OCI-LY3 (cell line): ENCODE data around the gene PSMG1.

Experiments used
- H2AFZ ChIP-seq: fragments of 200-600, 300-600 bp; shearing (Covaris generic); 2 replicates; pipeline ENCODE4 v1.6.0; 2014; ENCODE audit warnings: antibody characterized with exemption, low read depth, low read length
- H3K27ac ChIP-seq: fragments of 200-600, 300-600 bp; sonication (generic); 2 replicates; pipeline ENCODE4 v1.5.1; 2014; ENCODE audit warnings: mild to moderate bottlenecking, low read length, moderate library complexity, mixed read lengths
- H3K27me3 ChIP-seq: fragments of 200-600, 300-600 bp; sonication (generic); 2 replicates; pipeline ENCODE4 v1.6.1; 2014; ENCODE audit warnings: low read depth, low read length, mixed read lengths
- H3K36me3 ChIP-seq: fragments of 200-600, 300-600 bp; sonication (generic); replicated peaks from 2 replicates; pipeline ENCODE3; 2014; ENCODE audit warnings: low read depth, low read length, mixed read lengths
- H3K4me1 ChIP-seq: fragments of 300-600, 200-600 bp; sonication (generic); 2 replicates; pipeline ENCODE4 v1.6.1; 2014; ENCODE audit warnings: low read length, mixed read lengths
- H3K4me2 ChIP-seq: fragments of 200-600, 300-600 bp; sonication (generic); 2 replicates; pipeline ENCODE4 v1.6.1; 2014; ENCODE audit warnings: low read length, mixed read lengths
- H3K4me3 ChIP-seq: fragments of 300-600, 200-600 bp; sonication (generic); 2 replicates; pipeline ENCODE4 v1.5.1; 2014; ENCODE audit warnings: antibody characterized with exemption, mild to moderate bottlenecking, low read length, moderate library complexity
- H3K79me2 ChIP-seq: fragments of 300-600, 200-600 bp; shearing (Covaris generic); 2 replicates; pipeline ENCODE4 v1.6.1; 2014; ENCODE audit warnings: mild to moderate bottlenecking, low read length, mixed read lengths
- H3K9ac ChIP-seq: fragments of 300-600, 200-600 bp; shearing (Covaris generic); 2 replicates; pipeline ENCODE4 v1.6.0; 2014; ENCODE audit warnings: mild to moderate bottlenecking, low read length, moderate library complexity
- H3K9me3 ChIP-seq: fragments of 200-600, 300-600 bp; shearing (Covaris generic); 2 replicates; pipeline ENCODE4 v1.6.1; 2014; ENCODE audit warnings: low read length, mixed read lengths; ENCODE audit not compliant: insufficient read depth
- H4K20me1 ChIP-seq: fragments of 200-600, 300-600 bp; sonication (generic); 2 replicates; pipeline ENCODE4 v1.6.1; 2016; ENCODE audit warnings: low read length, mixed read lengths; ENCODE audit not compliant: insufficient read depth
- EZH2phosphoT487 ChIP-seq: fragments of 200-600 bp; shearing (Covaris generic); IDR thresholded peaks from 2 replicates; pipeline ENCODE4 v1.6.1; 2018; ENCODE audit warnings: antibody characterized with exemption, mixed run types, low read depth
- TF ChIP-seq, protein P1 (sequence below): fragments of 200-600, 300-600 bp; sonication (generic); IDR thresholded peaks from 2 replicates; pipeline ENCODE4 v1.5.1; 2014; ENCODE audit warnings: antibody characterized with exemption, low read length, low read depth

Gene PSMG1

DNA sequence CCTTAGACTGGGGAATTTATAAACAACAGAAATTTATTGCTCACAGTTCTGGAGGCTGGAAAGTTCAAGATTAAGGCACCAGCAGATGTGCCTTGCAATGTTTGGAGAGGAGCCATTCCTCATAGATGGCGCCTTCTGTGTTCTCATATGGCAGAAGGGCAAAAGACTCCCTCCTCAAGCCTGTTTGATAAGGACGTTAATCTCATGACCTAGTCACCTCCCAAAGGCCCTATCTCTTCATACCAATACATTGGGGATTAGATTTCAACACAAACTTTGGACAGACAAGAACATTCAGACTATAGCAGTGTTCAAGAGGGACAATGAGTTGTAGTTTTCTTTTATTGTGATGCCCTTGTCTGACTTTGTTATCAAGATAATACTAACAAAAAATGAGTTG, 34.3 kb downstream of the PSMG1 start:
- Histone ChIP-seq H2AFZ (no peak overlapping the region), H3K36me3 (no peaks in the 10 kb centered on the region), H3K4me1 (no peaks in the 10 kb centered on the region), H3K79me2 (no peaks in the 10 kb centered on the region), H3K27me3 (no peaks in the 10 kb centered on the region; the same call in 1 of the 2 replicates), H3K9me3 (no peaks in the 10 kb centered on the region), H3K27ac (no peak overlapping the region), H3K4me3 (no peak overlapping the region), H3K4me2 (no peak overlapping the region), H3K9ac (no peak overlapping the region), H4K20me1 (no peaks in the 10 kb centered on the region)
- TF ChIP-seq, protein P1, sequence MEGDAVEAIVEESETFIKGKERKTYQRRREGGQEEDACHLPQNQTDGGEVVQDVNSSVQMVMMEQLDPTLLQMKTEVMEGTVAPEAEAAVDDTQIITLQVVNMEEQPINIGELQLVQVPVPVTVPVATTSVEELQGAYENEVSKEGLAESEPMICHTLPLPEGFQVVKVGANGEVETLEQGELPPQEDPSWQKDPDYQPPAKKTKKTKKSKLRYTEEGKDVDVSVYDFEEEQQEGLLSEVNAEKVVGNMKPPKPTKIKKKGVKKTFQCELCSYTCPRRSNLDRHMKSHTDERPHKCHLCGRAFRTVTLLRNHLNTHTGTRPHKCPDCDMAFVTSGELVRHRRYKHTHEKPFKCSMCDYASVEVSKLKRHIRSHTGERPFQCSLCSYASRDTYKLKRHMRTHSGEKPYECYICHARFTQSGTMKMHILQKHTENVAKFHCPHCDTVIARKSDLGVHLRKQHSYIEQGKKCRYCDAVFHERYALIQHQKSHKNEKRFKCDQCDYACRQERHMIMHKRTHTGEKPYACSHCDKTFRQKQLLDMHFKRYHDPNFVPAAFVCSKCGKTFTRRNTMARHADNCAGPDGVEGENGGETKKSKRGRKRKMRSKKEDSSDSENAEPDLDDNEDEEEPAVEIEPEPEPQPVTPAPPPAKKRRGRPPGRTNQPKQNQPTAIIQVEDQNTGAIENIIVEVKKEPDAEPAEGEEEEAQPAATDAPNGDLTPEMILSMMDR = no peak
- TF ChIP-seq EZH2phosphoT487 = no peak

DNA sequence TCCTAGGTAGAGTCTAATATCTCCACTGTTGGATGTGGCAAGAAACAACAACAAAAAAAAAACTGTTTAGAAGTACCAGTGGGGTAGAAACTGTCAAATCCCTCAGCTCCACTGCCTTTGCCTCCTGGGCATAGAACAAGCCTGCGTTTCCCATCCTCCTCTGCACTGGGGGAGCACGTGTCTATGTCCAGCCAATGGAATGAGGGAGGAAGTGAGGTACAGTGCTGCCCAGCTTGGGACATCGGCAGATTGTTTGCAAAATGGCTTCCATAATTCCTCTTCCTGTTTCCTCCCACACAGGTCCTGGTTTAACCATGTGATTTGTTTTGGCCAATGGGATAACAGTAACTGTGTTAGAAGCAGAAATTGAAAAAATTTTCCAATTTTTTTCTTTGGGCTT, 39.1 kb downstream of the PSMG1 start:
- Histone ChIP-seq H4K20me1 (no peaks in the 10 kb centered on the region), H3K27ac (no peak overlapping the region), H2AFZ (peak overlapping the region; percentile 46; the same call in 1 of the 2 replicates)

DNA sequence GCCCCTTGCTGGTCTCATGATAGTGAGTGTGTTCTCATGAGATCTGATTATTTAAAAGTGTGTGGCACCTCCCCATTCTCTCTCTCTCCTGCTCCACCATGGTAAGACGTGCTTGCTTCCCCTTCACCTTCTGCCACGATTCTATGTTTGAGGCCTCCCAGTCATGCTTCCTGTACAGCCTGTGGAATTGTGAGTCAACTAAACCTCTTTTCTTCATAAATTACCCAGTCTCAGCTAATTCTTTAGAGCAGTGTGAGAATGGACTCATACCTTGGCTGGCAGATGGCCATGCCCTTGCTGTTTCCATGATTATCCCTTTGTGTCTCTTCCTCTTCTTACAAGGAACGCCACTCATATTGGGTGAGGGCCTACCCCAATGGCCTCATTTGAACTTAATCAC, 40.3 kb downstream of the PSMG1 start:
- Histone ChIP-seq H4K20me1 (no peaks in the 10 kb centered on the region), H3K27ac (no peak overlapping the region), H3K36me3 (no peaks in the 10 kb centered on the region), H3K4me2 (no peak overlapping the region), H3K79me2 (no peaks in the 10 kb centered on the region), H3K4me1 (no peaks in the 10 kb centered on the region), H3K9ac (no peak overlapping the region), H2AFZ (no peak overlapping the region), H3K9me3 (no peaks in the 10 kb centered on the region), H3K27me3 (no peaks in the 10 kb centered on the region), H3K4me3 (no peak overlapping the region)
- TF ChIP-seq, protein P1 = no peak
- TF ChIP-seq EZH2phosphoT487 = no peak

More for the DNA sequence above, 39.1 kb downstream of the PSMG1 start:
- H3K4me1 ChIP-seq = no peaks in the 10 kb centered on the region
- H3K79me2 ChIP-seq = no peaks in the 10 kb centered on the region
- no peaks in the 10 kb centered on the region for H3K36me3 ChIP-seq
- H3K27me3 ChIP-seq = no peaks in the 10 kb centered on the region; the same call in 1 of the 2 replicates
- H3K4me3 ChIP-seq = no peak overlapping the region
- no peaks in the 10 kb centered on the region for H3K9me3 ChIP-seq
- H3K4me2 ChIP-seq = no peak overlapping the region
- no peak overlapping the region for H3K9ac ChIP-seq
- TF ChIP-seq EZH2phosphoT487 = no peak
- TF ChIP-seq, protein P1 = no peak

DNA sequence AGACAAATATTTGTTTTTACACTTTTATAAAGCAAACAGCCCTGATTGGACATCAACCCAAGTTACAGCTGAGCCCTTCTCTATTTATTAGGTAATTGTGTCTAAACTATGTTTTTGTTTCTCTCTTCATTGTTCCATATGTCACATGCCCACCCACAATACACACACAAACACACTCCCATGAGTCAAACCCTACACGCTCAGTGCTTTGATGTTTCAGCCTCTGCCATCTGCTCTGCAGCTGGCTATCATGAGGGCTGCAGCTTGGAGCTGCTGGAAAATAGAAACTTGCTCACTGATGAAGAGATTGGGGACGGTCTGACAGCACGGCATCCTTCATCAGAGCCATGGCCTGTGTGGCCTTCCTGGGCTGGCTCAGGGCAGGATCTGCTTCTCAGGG, 41.7 kb downstream of the PSMG1 start:
- Histone ChIP-seq H3K9me3 (no peaks in the 10 kb centered on the region), H3K36me3 (no peaks in the 10 kb centered on the region), H3K9ac (no peak overlapping the region), H3K4me2 (no peak overlapping the region), H3K27me3 (no peaks in the 10 kb centered on the region), H2AFZ (no peak overlapping the region), H4K20me1 (no peaks in the 10 kb centered on the region), H3K4me3 (no peak overlapping the region), H3K79me2 (no peaks in the 10 kb centered on the region), H3K27ac (no peak overlapping the region), H3K4me1 (peaks cover 12% of the 10 kb centered on the region)
- TF ChIP-seq, protein P1 = no peak
- no peak for TF ChIP-seq EZH2phosphoT487
